Fibroblast of lung (primary cell): ENCODE data around the gene OLFM1.

Source experiments
- EZH2 ChIP-seq: IDR thresholded peaks from 2 replicates; pipeline ENCODE4 v1.5.1; 2012; ENCODE audit warnings: low read length, control low read depth, mild to moderate bottlenecking; ENCODE audit errors: missing control alignments
- TF ChIP-seq, protein P1 (sequence below), 2 donors: IDR thresholded peaks in 1 of 2; conservative IDR thresholded peaks in 1 of 2; 1 replicate in 1 of 2; 2 replicates in 1 of 2; pipeline ENCODE4 v1.5.1; 2011 to 2012; ENCODE audit warnings: low read length in 2 of 2, control low read depth in 1 of 2, inconsistent platforms in 1 of 2, low read depth in 1 of 2, mild to moderate bottlenecking in 1 of 2

DNA sequence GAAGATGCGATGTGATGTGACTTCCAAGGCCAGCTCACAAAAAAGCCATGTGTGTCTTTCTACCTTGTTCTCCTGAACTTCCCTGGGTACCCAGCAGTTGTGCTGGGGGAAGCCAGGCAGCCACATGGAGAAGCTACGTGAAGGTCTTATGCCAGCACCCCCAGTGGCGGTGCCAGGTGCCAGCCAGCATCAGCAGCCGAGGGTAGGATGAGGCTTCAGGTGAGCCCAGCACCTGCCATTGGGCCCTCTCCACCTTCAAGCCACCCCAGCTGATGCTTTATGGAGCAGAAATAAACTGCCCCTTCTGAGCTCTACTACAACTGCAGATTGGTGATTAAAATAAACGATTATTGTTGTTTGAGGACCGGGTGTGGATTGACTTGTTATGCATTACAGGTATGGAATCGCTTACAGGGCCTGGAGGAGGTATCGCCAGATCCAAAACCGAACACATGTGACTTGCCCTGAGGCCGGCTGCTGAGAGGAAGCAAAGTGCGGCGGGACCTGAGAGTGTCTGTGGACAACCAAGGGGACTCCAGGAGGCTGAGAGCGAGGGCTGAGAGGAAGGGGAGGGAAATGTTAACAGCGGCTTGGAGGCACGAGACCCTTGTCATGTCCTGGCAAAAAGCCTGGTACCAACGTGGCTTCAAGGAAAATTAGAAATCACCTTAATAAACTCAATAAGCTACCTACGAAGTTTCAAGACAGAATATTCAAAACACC is 36.0 kb upstream of the OLFM1 start:
- TF ChIP-seq, protein P1, sequence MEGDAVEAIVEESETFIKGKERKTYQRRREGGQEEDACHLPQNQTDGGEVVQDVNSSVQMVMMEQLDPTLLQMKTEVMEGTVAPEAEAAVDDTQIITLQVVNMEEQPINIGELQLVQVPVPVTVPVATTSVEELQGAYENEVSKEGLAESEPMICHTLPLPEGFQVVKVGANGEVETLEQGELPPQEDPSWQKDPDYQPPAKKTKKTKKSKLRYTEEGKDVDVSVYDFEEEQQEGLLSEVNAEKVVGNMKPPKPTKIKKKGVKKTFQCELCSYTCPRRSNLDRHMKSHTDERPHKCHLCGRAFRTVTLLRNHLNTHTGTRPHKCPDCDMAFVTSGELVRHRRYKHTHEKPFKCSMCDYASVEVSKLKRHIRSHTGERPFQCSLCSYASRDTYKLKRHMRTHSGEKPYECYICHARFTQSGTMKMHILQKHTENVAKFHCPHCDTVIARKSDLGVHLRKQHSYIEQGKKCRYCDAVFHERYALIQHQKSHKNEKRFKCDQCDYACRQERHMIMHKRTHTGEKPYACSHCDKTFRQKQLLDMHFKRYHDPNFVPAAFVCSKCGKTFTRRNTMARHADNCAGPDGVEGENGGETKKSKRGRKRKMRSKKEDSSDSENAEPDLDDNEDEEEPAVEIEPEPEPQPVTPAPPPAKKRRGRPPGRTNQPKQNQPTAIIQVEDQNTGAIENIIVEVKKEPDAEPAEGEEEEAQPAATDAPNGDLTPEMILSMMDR (conservative IDR thresholded peaks at IDR 0.05 in 1 of 2, IDR thresholded peaks at IDR 0.05 in 1 of 2; ENCODE audit: low read depth in 1 of 2, low read length in 2 of 2) = no peak
- TF ChIP-seq EZH2 = no peak
